ENCODE data around the gene PLCB1. TPM values are rescaled to one million over a fixed set of nuclear protein-coding genes. Genes with fewer than 3 reads are reported as not detected.

Gene PLCB1
- total and polyA plus RNA-seq, 2 experiments from 2014 or later = 8.0 to 17.6 TPM

DNA sequence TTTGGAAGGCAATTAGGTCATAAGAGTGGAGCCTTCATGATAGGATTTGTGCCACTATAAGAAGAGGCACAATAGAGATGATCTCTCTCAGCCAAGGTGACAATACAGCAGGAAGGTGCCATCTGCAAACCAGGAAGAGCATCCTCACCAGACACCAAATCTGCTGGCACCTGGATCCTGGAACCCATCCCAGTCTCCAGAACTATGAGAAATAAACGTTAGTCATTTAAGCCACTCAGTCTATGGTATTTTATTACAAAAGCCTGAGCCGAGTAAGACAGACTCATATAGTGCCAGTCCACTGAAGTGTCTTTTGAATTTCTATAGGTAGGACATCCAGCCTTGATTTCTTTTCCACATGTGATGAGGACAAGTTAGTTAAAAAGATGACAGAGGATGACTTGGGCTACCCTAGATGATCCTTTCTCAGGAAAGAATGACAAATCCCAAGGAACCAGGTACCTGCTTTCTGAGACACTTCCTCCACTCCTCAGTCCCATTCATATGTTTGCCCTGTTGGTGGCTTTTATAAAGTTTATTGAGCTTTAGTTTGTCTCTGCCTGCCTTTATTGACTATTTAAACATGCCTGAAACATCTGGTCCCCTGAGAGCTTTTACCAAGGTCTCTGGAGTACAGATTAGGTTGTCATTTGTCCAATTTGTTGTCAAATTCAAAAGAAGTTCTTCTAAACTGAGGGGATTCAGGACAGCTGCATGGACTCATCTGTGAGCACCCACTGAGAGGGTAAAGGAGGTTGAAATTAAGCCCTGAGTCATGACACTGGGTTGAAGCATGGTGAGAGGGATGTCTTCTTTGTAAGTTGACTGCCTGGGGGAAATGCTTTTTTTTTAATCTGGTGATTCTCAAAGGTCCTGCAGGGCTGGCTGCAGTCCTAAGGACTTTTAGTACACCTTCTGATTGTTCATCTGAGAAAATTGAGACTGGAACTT, 771.9 kb downstream of the PLCB1 start:
- Histone ChIP-seq H3K9me3 (ENCODE audit: low read depth) (no peaks in the 10 kb centered on the region), H3K27me3 (no peaks in the 10 kb centered on the region), H3K4me3 (no peak overlapping the region), H3K36me3 (no peaks in the 10 kb centered on the region), H3K4me1 (ENCODE audit: low read depth) (peaks cover 8% of the 10 kb centered on the region), H3K27ac (no peak overlapping the region)
- TF ChIP-seq, protein P1, sequence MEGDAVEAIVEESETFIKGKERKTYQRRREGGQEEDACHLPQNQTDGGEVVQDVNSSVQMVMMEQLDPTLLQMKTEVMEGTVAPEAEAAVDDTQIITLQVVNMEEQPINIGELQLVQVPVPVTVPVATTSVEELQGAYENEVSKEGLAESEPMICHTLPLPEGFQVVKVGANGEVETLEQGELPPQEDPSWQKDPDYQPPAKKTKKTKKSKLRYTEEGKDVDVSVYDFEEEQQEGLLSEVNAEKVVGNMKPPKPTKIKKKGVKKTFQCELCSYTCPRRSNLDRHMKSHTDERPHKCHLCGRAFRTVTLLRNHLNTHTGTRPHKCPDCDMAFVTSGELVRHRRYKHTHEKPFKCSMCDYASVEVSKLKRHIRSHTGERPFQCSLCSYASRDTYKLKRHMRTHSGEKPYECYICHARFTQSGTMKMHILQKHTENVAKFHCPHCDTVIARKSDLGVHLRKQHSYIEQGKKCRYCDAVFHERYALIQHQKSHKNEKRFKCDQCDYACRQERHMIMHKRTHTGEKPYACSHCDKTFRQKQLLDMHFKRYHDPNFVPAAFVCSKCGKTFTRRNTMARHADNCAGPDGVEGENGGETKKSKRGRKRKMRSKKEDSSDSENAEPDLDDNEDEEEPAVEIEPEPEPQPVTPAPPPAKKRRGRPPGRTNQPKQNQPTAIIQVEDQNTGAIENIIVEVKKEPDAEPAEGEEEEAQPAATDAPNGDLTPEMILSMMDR (IDR thresholded peaks at IDR 0.05; ENCODE audit: low read depth, low read length) = no peak
- no peak for DNase-seq (ENCODE audit: low read depth in 1 of 2, low spot score in 1 of 2)

- Histone ChIP-seq H3K36me3 (no peaks in the 10 kb centered on the region), H3K27ac (no peak overlapping the region), H3K27me3 (no peaks in the 10 kb centered on the region), H3K9me3 (ENCODE audit: low read depth) (no peaks in the 10 kb centered on the region), H3K4me3 (no peak overlapping the region), H3K4me1 (ENCODE audit: low read depth) (no peaks in the 10 kb centered on the region)
- TF ChIP-seq, protein P1 (IDR thresholded peaks at IDR 0.05; ENCODE audit: low read depth, low read length) = no peak
- no peak for DNase-seq (ENCODE audit: low read depth in 1 of 2, low spot score in 1 of 2)
Observed at GRCh38 chr20:8909596-8909995, 777.5 kb downstream of the PLCB1 start.

DNA sequence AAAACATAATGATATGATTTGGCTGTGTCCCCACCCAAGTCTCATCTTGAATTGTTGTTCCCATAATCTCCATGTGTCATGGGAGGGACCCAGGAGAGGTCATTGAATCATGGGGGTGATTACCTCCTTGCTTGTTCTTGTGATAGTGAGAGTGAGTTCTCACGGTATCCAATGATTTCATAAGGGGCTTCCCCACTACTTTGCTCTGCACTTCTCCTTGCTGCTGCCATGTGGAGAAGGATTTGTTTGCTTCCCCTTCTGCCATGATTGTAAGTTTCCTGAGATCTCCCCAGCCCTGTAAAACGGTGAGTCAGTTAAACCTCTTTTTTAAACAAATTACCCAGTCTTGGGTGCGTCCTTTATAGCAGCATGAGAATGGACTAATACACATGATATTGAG, 780.0 kb downstream of the PLCB1 start:
- H3K36me3 ChIP-seq = no peaks in the 10 kb centered on the region
- no peak for DNase-seq (ENCODE audit: low read depth in 1 of 2, low spot score in 1 of 2)
- no peaks in the 10 kb centered on the region for H3K9me3 ChIP-seq (ENCODE audit: low read depth)
- H3K27me3 ChIP-seq = no peaks in the 10 kb centered on the region
- TF ChIP-seq, protein P1 (IDR thresholded peaks at IDR 0.05; ENCODE audit: low read depth, low read length) = no peak
- no peak overlapping the region for H3K4me3 ChIP-seq
- no peaks in the 10 kb centered on the region for H3K4me1 ChIP-seq (ENCODE audit: low read depth)
- H3K27ac ChIP-seq = no peak overlapping the region

DNA sequence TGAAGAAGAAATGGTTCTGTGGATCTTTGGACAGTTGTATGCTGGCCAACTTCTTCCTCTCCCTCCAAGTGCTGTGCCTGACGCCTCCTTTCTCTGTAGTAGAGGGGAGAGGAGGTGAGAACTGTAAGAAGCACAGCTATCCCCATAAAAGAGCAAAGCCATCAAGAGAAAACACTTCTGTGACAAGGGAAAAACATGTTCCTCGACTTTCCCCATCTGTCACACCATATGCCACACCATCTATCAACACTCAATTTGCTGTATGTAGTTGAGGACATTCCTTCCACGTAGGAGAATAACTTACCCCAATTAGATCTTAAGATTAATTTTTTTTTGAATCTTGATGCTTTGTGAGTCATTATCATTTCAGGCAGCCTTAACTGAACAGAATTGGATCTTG, 780.7 kb downstream of the PLCB1 start:
- Histone ChIP-seq H3K36me3 (no peaks in the 10 kb centered on the region), H3K4me3 (no peak overlapping the region), H3K27ac (no peak overlapping the region), H3K27me3 (no peaks in the 10 kb centered on the region), H3K4me1 (ENCODE audit: low read depth) (no peaks in the 10 kb centered on the region), H3K9me3 (ENCODE audit: low read depth) (no peaks in the 10 kb centered on the region)
- TF ChIP-seq, protein P1 (IDR thresholded peaks at IDR 0.05; ENCODE audit: low read depth, low read length) = no peak
- no peak for DNase-seq (ENCODE audit: low read depth in 1 of 2, low spot score in 1 of 2)

GRCh38 chr20:8913456-8913855, 781.4 kb downstream of the PLCB1 start:
- H3K27me3 ChIP-seq = no peaks in the 10 kb centered on the region
- TF ChIP-seq, protein P1 (IDR thresholded peaks at IDR 0.05; ENCODE audit: low read depth, low read length) = no peak
- H3K4me3 ChIP-seq = no peak overlapping the region

More at GRCh38 chr20:8913456-8913855, 781.4 kb downstream of the PLCB1 start:
- no peaks in the 10 kb centered on the region for H3K36me3 ChIP-seq
- DNase-seq (ENCODE audit: low read depth in 1 of 2, low spot score in 1 of 2) = no peak
- no peaks in the 10 kb centered on the region for H3K9me3 ChIP-seq (ENCODE audit: low read depth)
- H3K4me1 ChIP-seq (ENCODE audit: low read depth) = no peaks in the 10 kb centered on the region
- no peak overlapping the region for H3K27ac ChIP-seq
